Superior temporal gyrus (tissue), 1 donor: ENCODE results near the gene ATP2C2.
"Not testable (repeated sequence)": the region's sequence is repeated elsewhere in the genome, so short reads cannot be mapped to it uniquely, and the experiment has no call there.

Source experiments
- DNase-seq: peaks from one replicate; pipeline ENCODE4 v3.0.0-alpha.2; 2016; ENCODE audit errors: extremely low spot score

The ATP2C2 gene

DNA sequence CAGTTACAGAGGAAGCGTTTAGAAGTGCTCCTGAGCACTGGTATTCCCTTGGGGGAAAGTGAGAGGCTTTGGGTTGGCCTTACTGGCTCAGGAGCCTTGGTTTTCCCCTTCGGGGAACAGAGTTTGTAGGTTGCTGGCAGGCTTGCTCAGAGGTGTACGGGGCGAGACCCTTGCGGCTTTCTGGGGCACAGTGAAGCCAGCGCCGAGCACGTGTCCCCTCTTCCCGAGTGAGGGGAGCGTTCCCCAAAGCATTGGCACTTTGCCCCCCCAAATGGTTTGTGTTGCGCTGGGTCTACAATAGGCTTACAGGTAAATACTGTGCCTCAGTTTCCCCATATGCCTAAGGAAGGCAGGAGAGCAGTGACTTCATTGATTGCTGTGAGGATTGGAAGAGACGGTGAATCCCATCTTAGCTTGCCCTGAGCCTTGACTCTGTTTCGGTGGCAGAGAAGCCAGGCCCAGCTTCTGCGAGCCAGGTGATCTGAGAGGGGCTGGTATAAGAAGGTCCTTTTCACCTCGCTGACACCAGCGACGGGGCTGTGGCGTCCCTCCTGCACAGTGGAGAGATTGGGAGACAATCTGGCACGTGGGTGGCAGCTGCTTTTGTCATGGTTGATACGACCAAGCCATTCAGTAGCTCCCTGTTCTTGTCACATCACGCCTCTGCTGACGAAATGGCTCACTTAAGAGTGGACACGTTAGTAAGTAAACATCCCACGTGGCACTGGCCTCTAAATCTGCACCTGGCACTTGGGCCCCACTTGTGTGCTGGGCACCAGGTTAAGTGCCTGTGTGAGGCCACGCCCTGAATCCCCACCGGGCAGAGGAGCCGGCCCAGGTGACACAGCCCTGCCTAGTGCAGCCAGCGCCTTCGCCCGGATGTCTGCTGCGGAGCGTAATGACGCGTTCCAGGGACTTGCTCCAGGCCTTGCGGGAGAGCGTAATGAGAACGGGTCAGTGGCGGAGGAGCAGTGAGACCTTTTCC, 81.1 kb downstream of the ATP2C2 start:
- DNase-seq: no peak

DNA sequence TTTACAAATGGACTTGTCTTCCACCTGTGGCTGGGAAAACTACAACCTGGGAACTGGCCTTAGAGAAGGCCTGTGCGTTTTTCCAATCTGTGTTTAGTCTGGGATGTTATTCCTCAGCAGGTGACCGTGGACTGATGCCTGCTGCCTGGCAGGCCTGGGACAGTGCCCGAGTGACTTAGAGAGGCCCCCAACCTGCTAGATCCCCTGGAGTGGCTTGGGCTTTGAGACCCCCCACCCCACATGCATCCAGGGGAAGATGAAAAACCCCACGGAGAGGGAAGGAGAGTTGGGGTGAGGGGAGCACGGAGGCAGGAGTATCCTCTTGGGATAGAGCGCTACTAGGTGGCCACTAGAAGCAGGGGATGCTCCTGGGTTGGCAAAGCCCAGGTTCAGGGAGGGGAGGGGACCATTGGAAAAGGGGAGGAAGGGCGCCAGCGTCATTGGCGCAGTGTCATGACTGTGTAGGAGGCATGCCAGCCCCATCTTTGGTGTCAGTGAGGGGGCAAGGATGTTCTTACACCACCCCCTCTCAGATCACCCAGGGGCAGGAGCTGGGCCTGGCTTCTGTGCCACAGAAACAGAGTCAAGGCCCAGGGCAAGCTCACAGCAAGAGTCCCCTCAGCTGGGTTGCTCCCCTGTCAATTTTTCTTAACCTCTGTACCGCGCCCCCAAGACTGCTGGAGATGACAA, 82.0 kb downstream of the ATP2C2 start:
- no peak for DNase-seq

DNA sequence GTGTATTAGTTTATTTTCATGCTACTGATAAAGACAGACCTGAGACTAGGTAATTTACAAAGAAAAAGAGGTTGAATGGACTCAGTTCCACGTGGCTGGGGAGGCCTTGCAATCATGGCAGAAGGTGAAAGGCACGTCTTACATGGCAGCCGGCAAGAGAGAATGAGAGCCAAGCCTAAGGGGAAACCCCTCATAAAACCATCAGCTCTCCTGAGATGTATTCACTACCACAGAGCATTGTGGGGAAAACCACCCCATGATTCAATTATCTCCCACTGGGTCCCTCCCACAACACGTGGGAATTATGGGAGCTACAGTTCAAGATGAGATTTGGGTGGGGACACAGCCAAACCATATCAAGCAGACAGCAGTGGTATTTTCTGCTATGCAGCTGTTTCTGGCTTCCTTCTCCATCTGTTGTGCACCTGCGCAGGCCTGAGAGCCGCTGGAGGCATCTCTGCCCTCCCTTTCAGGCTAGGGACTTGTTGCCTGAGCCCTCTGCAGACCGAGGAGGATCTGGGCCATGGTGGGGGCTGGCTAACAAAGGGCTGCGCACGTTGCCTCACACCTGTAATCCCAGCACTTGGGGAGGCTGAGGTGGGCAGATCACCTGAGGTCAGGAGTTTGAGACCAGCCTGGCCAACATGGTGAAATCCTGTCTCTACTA, 82.8 kb downstream of the ATP2C2 start:
- not testable (repeated sequence) for DNase-seq

DNA sequence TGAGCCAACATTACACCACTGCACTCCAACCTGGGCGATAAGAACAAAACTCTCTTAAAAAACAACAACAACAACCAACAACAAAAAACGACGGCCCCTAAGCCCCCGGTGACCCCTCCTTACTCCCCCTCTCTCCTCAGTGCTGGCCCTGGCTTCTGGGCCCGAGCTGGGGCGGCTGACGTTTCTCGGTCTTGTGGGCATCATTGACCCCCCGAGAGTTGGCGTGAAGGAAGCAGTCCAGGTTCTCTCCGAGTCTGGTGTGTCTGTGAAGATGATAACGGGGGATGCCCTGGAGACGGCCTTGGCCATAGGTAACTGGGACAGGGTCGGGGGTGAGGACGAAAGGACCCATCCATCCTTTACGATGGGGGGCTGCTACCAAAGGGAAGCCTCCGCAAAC, 83.4 kb downstream of the ATP2C2 start:
- DNase-seq: no peak

DNA sequence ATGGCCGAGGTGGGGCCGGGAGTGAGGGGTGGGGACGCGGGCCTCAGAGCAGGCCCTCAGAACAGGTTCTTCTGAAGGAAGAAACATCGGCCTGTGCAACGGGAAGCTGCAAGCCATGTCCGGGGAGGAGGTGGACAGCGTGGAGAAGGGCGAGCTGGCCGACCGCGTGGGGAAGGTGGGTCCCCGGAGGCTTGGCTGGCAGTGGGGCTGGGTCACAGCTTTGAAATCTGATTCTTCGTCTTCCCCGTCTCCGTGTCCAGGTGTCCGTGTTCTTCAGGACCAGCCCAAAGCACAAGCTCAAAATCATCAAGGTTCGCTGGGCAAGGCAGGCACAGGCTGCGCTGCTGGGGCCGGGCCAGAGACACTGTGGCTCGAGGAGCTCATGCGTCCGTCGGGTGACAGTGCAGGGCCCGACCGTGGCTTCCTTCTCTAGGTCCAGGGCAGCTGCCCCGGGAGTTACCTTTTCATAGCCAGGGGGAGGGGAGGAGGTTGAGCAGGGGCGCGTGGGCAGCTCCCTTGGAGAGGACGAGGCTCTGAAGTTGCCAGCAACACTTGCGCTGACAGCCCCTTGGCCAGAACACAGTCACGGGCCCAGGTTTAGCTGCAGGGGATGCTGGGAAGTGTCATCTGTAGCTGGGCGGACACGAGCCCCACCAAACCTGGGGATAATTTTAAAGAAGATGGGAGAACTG, 84.9 kb downstream of the ATP2C2 start:
- no peak for DNase-seq

DNA sequence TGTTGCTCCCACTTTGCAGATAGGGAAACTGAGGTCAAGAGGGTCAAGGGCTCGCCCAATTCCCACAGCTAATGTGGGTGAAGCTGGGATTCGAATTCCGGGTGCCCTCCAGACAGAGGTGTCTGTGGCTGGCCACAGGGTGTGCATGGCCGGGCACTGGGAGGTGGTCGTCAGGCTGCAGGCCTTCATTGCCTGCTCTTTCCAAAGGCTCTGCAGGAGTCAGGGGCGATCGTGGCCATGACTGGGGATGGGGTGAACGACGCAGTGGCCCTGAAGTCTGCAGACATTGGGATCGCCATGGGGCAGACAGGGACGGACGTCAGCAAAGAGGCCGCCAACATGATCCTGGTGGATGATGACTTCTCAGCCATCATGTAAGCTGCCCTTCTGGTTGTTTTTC, 86.3 kb downstream of the ATP2C2 start:
- DNase-seq: no peak

DNA sequence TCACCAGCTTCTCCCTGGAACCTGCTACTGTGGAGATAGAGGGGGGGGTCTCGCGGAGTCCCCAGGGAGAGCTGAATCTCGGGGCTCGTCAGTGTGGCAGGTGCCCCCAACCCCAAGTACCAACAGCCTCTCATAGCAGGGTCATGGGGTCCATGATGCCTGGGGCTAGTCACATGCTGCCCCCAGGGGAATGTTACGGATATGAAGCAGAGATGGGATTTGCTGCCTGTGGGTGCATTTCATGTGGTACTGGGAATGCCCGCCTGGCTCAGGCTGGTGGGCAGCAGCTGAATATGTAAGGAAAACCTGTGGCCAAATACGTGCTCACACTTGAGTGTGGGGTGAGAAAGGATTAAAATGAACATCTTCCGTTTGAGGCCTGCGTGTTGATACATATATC, 86.7 kb downstream of the ATP2C2 start:
- no peak for DNase-seq

DNA sequence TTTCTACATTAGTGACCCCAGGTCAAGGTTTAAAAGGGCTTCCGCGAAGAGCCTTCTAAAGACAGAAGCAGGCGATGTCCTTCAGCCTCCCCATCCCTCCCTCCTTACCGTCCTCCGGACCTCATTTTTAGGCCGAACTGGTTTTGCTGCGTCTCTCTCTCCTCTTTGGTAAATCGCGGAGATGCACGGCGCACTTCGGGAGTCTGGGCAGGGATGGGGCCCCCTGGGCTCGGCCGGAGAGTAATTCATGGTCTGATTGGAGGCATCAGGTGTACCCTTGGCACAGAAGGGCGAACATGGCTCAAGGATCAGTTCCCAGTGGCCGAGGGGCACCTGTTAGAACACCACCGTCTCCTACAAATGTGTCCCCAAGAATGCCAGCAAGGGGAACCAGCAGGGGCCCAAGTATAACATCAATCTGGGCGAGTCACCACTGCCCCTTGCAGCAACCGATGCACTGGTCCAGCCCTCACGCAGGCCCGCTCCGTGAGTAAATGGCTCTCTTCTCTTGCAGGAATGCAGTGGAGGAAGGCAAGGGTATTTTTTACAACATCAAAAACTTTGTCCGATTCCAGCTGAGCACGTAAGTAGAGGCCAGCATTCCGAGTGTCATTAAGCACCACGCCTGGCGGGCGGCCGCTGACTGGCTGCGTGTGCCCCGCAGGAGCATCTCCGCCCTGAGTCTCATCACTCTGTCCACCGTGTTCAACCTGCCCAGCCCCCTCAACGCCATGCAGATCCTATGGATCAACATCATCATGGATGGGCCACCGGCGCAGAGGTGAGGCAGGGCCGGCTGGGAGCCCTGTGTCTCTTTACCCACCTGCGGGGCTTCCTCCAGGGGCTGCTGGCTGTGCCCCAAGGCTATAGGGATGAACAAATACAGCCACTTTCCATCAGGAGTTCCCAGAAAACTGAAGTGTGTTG, 90.5 kb downstream of the ATP2C2 start:
- DNase-seq: no peak

DNA sequence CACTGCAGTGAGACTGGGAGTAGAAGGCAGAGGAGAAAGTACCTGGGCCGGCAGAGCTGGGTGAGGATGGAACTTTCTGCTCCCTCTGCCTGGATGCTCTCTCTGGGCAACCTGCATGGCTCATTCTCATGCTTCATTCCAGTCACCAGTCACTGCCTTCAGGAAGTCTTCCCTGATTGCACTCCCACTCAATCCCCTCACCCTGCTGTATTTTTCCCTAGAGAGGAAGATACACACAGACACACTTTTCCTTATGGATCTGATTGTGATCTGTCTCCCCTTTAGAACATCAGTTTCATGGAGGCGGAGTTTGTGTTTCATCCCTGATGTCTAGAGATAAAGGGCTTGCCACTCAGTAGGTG, 91.2 kb downstream of the ATP2C2 start:
- DNase-seq: no peak

DNA sequence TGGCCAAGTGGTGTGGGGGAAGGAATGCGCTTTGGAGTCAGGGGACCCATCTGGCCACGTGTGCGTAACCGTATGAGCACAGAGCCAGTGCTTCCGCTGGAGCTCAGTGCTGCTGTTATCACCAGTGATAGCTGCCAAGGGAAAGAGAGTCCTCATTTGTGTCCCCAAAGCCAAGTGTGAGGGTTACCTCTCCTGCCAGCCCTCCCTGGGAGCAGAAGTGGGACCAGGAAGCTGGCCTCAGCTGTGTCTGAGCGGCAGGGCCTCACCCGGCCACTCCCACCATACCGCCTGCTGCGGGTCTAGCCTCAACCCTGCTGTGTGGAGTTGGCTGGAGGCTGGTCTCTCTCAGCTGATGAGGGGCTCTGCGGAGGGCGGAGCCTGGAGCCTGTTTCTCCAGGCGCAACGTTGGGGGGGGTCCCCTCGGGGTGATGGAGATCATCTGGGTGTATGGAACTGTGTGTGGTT, 91.6 kb downstream of the ATP2C2 start:
- no peak for DNase-seq

DNA sequence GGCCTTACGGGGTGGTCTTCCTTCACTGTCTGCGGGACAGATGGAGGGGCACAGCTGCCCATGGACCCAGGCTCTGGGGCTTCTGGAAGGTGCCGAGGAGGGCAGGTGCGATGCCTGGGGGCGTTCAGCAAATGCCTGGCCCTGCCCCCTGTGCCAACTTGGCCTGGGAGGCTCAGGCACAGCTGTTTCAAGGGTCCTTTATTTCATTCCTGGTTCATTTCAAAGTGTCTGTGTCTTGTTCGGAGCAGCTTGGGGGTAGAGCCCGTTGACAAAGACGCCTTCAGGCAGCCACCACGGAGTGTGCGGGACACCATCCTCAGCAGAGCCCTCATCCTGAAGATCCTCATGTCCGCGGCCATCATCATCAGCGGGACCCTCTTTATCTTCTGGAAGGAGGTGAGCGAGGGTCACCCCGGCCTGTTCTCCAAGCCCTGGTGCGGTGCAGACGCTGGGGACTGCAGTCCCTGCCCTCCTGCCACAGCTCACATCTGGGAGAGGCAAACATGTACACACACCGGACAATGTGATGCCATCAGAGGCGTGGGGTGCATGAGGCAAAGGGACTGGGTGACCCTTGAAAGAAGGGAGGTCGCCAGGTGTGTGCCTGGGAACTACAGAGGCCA, 92.2 kb downstream of the ATP2C2 start:
- DNase-seq: no peak

DNA sequence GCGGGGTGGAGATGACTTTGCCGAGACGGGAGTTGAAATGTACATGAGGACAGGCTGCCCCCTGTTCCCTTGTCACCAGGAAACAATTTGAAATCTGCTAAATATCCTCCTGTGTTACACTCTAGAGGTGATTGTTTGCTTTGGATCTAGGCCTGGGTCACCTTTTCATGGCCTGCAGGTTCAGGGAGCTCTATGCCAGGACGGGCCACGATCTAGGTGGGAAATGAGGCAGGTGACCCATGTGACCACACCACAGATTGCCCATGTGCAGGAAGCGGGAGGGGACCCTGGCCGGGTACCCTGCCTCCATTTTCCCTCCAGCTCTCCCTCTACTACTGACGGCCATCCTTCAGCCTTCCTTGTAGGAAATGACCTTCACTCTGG, 92.7 kb downstream of the ATP2C2 start:
- DNase-seq: no peak

DNA sequence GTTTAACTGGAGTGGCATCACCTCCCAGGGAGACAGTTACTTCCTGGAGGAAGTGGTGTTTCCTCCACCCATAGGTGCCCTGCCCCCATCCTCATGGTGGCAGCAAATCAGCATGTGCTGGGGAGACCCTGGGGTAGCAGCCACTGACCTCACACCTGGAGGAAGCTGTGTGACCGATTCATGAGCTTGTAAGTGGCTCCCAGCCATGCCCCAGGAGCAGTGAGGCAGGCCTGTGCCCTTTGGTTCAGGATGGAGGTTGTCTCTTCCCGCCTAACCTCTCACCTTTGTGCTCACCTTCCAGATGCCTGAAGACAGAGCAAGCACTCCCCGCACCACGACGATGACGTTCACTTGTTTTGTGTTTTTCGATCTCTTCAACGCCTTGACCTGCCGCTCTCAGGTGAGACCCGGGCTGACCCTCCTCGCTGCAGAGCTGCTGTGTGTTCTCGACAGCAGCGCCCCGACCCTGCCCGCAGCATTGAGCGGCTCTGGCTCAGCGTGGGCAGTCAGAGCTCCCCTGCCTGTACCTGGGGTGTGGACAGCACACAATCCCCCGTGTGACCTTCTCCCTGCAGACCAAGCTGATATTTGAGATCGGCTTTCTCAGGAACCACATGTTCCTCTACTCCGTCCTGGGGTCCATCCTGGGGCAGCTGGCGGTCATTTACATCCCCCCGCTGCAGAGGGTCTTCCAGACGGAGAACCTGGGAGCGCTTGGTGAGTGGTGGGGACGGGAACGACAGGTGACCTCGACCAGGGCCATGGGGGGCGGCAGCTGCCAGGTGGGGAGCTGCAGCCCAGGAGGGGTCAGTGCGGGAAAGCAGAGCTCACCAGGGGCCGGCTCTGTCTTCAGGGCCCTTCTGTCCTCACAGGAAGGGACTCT, 93.3 kb downstream of the ATP2C2 start:
- DNase-seq: no peak

DNA sequence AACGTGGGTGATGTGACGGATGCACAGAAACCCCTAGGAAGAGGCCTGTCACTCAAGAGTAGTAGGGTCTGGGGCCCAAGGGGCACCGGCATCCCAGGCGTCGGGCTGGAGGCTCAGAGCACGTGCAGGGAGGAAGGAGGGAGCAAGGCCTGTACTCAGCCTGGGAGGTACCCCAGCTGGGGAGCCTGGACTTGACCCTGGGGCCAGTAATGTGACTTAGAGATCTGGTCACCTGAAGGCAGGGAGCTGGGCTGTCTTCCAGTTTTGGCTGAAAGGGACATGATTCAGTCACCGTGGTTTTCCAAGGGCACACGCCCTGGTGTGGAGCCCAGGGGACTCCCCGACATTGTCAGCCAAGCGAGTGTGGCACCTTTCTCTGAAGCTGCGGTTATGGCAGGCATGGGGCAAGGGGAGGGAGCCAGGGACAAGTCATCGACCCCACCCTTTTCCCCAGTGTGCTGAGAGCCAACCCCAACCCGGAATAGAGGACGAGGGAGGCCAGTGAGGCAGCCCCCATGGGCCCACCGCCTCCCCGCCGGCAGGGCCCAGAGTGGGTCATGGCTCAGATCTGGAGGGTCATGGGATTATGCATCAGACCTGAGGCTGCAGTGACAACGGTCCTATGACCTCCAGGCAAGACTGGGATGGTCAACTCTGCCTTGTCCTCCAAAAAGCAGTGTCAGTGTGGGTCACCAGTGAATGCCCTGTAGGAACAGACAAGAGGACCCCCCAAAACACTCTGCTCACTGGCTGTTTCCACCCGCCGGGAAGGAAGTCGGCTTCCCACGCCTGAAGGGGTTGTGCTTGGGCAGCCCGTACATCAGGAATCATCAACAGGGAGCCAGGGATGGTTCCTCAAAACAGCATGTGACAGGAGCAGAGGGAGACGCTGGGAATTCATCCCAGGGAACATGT, 94.2 kb downstream of the ATP2C2 start:
- no peak for DNase-seq

DNA sequence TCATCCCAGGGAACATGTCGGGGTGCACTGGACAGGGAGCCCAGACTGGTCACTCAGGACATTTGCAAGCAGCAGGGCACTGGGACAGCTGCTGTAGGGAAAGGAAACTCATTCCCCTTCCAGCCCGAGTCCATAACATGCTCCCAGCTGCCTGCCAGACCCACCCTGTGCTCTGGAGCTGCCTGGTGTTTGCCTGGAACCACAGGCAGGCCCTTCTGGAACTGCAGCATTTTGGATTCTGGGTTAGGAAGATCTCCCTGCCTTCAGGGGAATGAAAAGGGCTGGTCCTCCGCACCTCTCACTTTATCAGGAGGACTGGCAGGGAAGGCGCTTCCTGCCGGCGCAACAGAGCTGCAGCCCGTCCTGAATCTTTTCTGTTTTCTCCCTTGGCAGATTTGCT, 94.9 kb downstream of the ATP2C2 start:
- no peak for DNase-seq

DNA sequence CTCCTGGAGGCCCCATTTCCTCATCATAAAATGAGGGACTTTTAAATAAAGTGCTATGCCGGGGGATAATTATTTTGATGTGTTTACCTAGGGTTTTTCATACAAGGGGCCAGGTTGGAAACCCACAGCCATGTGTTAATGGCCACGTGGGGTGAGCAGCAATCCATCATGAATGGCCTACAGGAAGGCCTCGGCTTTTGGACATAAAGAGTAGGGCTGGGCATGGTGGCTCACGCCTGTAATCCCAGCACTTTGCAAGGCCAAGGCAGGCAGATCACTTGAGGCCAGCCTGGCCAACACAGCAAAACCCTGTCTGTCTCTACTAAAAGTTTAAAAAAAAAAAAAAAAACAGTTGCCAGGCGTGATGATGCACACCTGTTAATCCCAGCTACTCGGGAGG, 95.8 kb downstream of the ATP2C2 start:
- no peak for DNase-seq

DNA sequence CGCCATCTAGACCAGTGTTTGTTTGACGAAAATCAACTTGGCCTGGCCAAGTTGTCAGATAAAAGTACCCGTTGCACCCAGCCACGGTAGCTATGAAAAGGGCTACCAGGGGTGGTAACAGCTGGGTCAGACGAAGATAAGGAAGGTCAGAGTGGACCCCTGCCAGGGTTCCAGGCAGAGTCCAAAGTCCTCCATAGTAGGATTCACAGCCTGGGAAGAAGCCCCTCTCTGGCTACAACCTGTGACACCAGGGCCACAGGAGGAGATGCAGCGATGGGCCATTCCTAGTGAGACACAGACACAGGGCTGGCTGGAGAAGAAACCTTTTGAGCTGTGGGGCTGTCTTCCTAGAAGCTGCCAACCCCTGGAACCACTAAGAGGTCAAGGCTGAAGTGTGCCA, 96.8 kb downstream of the ATP2C2 start:
- DNase-seq: no peak

DNA sequence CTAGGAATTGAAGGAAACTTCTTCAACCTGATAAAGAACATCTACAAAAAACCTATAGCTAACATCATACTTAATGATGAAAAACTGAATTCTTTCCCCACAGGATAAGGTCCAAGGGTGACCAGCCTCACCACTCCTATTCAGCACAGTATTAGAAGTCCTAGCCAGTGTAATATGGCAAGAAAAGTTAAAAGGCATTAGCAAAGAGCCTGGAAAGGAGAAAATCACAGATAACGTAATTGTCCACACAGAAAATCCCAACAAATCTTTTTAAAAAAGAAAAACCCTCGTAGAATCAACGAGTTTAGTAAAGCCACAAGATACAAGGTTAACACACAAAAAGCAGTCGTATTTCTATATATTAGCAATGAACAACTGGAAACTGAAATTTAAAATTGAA, 98.4 kb downstream of the ATP2C2 start:
- DNase-seq: no peak
